KG1 (cell line): ENCODE measurements around the gene TMTC4.

Source experiments
- DNase-seq: peaks from one replicate; lab custom pipeline; 2025; lab: John Stamatoyannopoulos, UW

TMTC4 gene

GRCh38 chr13:100667894-100668293 is 6.7 kb downstream of the TMTC4 start:
- DNase-seq = no peak

DNA sequence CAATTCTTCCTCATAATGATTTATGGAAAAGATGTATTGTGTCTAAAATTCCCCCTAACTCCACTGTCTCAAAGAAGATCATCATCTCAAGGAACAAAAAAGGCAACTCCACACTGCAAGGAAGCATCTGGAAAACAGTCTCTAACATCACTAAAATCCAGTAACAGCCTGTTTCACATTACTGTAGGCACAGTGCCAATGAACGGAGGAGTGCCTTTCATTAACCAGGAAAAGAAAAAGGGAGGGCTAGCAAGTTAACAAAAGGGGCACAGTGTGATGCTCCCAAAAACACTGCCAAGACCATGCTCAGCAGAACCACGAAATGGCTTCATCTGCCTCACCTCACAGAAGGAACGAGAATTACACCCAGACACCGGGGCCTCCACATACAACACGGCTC is 8.5 kb downstream of the TMTC4 start:
- no peak for DNase-seq

DNA sequence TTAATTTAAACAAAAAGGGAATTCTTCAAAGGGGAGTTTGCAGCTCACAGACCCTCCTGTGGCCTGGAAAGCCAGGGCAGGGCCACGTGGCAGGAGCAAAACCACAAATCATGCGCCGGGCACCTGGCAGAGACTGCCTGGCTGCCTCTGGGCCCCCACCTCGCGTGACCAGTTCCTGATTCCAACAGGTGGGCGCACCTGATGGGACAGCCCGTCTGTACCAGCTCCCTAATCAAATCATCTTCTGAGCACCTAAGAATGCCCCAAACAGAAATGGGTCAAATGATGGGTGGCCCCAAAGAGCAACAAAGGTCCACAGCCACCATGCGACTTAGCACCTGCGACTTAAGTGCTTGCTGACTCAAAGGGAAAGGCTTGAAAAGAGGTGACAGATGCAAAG is 9.2 kb downstream of the TMTC4 start:
- DNase-seq = no peak

DNA sequence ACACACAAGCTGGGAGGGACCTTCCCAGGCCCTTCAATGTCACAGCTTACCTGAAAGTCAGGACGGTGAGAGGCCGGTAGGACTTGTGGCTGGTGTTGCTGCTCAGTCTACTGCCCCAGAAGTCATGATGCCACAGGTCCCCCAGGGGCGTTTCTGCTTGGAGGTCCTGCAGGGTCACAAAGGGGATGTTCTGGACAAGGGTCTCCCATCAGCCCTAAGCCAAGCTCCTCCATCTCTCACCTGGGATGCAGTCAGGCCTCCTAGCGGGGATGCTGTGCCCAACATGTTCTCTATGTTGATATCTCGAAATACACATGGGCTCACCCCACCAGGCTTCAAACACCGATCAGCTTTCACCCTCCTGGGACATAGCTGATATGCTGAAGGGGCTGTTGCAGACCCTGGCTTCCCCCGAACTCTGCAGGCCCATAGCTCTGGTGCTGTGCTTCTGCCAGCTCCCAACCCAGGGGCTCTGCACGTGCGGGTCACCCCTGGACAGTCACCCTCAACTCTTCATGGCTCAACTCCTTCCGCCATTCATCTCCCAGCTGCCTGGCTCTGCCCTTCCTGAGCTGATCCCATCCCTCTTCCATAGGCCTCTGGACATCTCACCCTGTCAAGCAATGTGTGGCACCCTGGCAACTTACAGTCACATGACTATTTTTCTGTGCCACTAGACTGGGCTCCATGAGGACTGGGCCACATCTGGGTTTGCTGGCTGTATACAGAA is 10.3 kb downstream of the TMTC4 start:
- DNase-seq = no peak

- DNase-seq = no peak
These were observed 12.0 kb downstream of the TMTC4 start for GRCh38 chr13:100662468-100663211.

- no peak for DNase-seq
These were observed 13.8 kb downstream of the TMTC4 start for GRCh38 chr13:100660761-100661160.

DNA sequence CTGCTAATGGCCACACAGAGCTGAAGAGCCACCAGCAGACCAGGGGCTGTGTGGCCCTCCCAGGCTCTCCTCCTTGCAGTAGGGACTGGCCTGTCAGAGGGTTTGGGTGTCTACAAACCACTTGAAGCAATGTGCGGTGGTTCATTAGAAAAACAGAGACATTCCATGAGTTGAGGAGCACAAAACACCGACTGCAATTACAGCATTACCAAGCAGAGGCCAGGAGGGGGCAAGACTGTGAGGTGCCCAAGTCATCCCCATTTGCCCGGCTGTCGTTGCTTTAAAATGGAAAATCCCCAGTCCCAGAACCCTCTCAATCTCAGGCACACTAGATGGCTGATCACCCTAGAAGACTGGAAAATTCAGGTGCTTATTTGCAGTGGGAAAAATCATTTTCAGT is 15.0 kb downstream of the TMTC4 start:
- DNase-seq = no peak

- DNase-seq = peak; percentile 25
These were observed 16.2 kb downstream of the TMTC4 start for GRCh38 chr13:100658363-100658762.

GRCh38 chr13:100657881-100658315 is 16.7 kb downstream of the TMTC4 start:
- no peak for DNase-seq

GRCh38 chr13:100652510-100652909 is 22.1 kb downstream of the TMTC4 start:
- no peak for DNase-seq

GRCh38 chr13:100650326-100650725 is 24.3 kb downstream of the TMTC4 start:
- no peak for DNase-seq

DNA sequence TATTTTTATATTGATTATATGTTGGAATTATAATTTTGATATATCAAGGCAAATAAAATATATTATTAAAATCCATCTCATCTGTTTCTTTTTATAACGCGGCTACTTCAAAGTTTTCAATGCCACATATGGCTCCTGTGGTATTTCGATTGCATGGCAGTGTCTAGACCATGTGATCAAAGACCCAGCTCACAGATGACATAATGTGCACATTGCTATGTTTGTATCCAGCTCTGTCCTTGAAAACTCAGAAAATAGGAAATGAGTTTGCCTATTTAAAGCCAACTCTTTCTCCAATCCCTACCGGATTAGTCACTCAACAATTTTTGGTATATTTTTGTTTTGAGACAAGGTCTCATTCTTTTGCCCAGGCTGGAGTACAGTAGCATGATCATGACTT is 26.2 kb downstream of the TMTC4 start:
- no peak for DNase-seq

DNA sequence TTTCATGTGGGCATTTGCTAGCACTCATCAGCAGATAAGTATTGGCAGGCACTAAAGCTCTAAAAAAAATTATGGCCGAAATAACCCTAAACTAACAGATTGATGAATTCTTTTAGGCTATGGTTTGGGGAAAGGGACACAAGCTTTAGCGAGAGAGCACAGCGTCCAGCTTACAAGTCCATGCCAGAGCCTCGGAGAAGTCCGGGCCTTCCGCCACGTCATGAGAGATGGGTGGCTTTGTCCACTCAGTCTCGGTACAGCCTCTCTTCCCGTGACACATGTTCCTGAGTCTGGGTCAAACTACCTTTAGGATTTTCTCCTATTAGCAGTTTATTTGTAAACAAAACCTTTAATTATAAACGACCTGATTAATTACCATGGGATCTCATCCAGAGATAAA is 27.7 kb downstream of the TMTC4 start:
- DNase-seq = no peak

GRCh38 chr13:100646030-100646673 is 28.4 kb downstream of the TMTC4 start:
- no peak for DNase-seq

DNA sequence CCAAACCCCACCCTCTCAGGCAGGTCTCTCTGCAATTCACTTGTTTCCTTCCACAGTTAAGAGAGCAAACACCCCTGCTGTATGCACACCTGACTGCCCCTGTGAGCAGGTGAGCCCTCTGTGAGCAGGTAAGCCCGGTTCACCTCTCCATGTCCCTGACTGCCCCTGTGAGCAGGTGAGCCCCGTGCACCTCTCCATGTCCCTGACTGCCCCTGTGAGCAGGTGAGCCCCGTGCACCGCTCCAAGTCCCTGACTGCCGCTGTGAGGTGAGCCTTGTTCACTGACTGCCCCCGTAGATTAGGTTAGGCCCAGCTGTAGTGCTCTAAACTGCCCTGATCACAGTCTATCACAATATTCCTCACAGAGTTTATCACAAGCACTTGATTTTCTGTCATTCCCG is 29.2 kb downstream of the TMTC4 start:
- DNase-seq = no peak

- no peak for DNase-seq
These were observed 30.2 kb downstream of the TMTC4 start for GRCh38 chr13:100644371-100644770.

- no peak for DNase-seq
These were observed 36.8 kb downstream of the TMTC4 start for GRCh38 chr13:100637796-100638195.

DNA sequence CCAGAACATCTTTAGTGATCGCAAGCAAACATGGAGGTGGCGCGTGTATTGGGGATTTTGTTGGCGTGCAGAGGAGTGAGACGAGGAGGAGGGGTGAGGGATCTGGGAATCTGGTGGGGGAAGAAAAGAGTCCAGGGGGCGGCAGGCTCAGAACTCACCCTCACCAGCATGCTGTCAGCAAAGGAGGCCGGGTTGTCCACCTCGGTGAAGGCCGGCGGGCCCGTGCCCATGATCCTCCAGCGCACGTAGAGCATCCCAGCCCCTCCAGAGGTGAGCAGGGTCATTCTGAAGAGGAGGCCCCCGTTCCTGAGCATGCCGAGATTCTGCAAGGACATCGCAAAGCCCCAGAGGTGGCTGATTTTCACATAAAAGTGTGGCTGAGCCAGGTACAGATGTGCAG is 37.2 kb downstream of the TMTC4 start:
- DNase-seq = no peak

GRCh38 chr13:100636441-100636840 is 38.2 kb downstream of the TMTC4 start:
- no peak for DNase-seq

DNA sequence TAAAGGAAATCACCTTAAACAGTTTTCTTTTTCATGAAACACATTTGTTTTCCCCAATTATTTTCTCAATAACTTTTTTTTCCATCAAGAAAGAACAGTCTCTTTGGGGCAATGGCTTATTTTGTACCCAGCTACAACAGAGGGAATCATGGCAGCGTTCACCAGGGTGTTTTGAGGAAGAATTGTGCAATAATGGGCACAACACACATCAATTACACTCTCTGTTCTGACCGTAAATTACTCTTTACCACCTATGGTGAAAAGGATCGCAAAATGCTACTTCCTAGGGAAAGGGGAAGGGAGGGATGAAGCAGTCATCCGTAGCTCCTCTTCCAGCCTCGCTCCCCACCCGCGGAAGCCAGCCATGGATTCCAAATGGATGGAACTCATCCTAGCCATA is 38.6 kb downstream of the TMTC4 start:
- DNase-seq = no peak

- DNase-seq = no peak
These were observed 39.9 kb downstream of the TMTC4 start for GRCh38 chr13:100634696-100635095.

DNA sequence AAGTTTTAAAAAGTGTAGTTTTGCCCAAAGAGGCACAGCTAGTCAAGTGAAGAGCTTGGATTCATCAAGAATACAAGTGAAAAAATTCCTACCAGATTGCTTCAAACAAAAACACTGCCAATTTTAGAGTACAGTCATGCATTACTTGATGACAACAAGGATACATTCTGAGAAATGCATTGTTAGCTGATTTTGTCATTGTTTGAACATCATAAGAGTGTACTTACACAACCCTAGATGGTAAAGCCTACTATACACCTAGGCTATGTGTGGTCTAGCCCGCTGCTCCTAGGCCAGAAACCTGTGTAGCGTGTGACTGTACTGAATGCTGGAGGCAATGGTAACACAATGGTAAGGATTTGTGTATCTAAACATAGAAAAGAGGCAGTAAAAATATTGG is 41.1 kb downstream of the TMTC4 start:
- DNase-seq = no peak

DNA sequence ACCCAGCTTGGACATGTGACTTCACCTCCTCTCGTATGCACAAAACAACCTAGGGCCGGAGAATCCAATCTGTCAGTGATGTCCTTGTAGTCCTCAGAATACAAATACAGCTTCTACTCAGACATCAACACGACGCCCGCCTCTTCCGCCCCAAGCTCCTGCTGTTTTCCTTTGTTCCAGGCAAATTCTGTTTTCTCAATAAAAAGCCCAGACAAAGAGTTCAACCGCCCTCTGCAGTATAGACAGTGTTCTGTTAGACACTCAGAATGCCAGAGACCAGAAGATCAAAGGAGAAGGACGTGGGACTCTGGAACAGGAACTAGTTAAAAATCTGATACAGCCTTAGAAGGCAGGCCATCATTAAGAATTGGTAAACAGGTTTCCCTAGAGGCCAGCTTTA is 44.0 kb downstream of the TMTC4 start:
- no peak for DNase-seq
